Colon (tissue), 2 donors: ENCODE data around the gene DSCAM.
"Not testable (repeated sequence)": the region's sequence is repeated elsewhere in the genome, so short reads cannot be mapped to it uniquely, and the experiment has no call there.

Source experiments
- FAIRE-seq: peaks from 2 replicates; lab custom pipeline; 2012; peaks lifted over from hg19 to GRCh38; lab: Jason Lieb, UNC
- donor health status: control.
- donor health status: control.

The DSCAM gene

GRCh38 chr21:40242586-40243265, 604.2 kb downstream of the DSCAM start:
- FAIRE-seq = no peak

- no peak for FAIRE-seq
These were observed 611.4 kb downstream of the DSCAM start for GRCh38 chr21:40235528-40235927.

- FAIRE-seq = no peak
These were observed 615.0 kb downstream of the DSCAM start for GRCh38 chr21:40231979-40232378.

- no peak for FAIRE-seq
These were observed 619.9 kb downstream of the DSCAM start for GRCh38 chr21:40227096-40227495.

- no peak for FAIRE-seq
These were observed 631.0 kb downstream of the DSCAM start for GRCh38 chr21:40215941-40216340.

DNA sequence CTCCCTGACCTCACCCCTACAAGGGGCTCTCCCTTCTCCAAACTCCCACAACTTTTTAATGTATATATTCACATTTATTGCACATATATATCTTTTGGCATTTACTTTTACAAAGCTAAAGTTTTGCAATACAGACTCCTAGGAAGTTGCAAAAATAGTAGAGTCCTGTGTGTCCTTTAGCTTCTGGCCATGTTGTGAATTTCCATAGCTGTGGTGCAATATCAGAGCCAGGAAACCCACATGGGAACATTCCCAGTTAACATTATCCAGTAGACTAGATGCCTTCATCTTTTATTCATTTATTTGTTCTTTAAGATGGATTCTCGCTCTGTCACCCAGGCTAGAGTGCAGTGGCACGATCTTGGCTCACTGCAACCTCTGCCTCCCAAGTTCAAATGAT, 636.7 kb downstream of the DSCAM start:
- FAIRE-seq = no peak

DNA sequence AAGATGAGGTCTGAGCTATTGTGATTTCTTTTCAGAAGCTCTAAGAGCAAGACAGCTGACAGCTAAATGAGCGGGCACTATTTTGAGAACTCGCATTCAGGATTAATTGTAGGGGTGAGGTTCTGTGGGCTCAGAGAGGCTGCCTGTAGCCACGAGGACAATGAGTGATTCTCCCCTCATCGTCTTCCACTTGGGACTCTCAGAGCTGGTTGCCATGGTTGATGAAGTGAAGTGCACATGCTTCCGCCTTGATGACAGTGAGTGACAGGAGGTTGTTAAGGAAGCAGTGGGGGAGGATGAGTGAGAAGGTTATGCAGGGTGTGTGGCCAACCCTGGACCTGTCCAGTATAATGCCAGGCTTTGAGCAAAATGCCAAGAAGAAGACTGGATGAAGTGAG, 638.0 kb downstream of the DSCAM start:
- FAIRE-seq = no peak

DNA sequence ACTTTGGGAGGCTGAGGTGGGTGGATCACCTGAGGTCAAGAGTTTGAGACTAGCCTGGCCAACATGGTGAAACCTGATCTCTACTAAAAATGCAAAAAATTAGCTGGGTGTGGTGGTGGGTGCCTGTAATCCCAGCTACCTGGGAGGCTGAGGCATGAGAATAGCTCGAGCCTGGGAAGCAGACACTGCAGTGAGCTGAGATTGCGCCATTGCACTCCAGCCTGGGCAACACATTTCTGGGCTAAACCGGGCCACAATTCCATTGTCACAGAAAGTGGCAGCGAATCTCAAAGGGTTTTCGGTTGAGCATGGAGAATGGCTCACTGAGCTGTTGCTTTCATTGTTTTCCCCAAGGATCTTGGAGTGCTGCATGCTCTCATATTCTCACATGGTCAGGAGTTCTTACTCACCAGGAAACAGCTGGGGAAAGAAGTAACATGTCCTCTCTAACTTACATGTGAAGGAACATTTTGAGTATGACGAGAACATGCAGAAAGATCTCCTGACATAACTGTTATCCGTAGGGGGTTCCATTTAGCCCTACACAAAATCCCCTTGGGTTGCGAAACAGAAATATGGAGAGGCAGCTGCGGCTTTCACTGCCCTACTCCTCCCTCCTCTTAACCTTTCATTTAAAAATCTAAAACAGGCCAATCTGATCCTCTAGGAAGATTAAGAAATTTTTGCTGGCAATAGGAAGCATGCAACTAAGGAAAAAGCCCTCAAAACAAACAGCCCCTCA, 638.6 kb downstream of the DSCAM start:
- no peak for FAIRE-seq

DNA sequence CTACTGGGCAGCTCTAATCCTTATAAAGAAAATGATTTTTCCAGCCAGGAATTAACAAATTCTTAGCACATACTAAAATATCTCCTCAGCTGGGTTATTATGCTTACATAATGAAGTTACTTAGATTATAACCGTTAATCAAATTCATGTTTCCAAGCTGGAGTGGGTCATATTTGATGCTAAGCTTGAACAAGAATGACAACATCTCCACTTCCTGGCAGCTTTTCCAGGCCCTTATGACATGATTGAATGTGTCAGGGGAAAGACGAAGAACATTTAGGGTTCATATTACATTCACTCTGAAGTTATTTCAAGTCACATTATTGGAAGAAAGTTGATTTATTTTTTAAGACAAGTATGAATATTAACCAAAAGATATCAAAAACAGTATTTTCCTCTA, 646.0 kb downstream of the DSCAM start:
- FAIRE-seq = no peak

GRCh38 chr21:40200126-40200525, 646.8 kb downstream of the DSCAM start:
- FAIRE-seq = no peak

GRCh38 chr21:40194185-40194980, 652.6 kb downstream of the DSCAM start:
- FAIRE-seq = no peak

DNA sequence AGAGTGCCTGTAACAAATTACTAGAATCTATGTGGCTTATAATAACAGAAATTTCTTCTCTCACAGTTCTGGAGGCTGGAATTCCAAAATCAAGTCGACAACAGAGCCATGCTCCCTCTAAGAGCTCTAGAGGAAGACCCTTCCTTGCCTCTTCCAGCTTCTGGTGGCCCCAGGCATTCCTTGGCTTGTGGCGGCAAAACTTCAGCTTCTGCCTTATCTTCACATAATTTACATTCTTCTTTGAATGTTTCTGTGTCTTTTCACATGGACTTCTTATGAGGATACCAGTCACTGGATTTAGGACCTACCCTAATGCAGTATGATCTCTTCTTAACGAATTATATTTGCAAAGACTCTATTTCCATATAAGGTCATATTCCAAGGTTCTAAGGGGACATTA, 655.3 kb downstream of the DSCAM start:
- no peak for FAIRE-seq

- FAIRE-seq = no peak
These were observed 655.8 kb downstream of the DSCAM start for GRCh38 chr21:40191196-40191595.

GRCh38 chr21:40187946-40188654, 658.9 kb downstream of the DSCAM start:
- FAIRE-seq = no peak

DNA sequence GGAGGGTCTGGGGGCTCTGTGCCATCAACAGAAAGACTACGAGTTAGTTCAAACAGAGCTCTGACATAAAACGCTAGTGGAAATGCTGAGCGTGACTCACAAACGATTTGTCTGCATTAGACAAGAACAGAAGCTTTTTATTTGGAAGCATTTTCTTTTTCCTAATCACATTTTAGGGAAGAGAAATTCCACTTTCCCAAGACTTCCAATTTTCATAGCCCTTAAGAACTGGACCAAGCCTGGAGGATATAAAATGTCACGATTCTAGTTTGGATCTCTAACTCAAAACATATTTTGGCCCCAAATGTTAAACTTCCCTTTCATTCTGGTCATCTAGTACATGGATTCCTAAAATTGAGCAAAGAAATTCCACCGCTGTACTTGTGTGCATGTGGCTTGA, 659.7 kb downstream of the DSCAM start:
- no peak for FAIRE-seq

DNA sequence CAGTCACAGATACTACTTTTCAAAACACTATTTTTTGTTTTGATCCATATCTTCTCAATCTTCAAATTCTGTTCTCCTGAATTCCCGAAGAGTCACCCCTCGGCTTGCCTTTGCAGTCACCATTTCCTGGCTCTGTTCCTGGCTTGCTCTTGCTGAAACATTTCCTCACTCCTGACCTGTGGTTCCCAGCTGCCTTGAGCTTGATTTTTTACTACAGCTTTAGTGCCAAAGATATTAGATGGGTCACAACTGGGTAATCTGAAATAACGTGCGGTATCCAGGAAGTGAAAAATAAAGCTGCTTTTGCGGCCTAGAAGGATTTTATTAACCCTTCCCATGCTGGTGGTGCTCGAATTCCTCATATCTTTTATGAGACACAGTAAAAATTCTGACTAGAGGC, 660.9 kb downstream of the DSCAM start:
- no peak for FAIRE-seq

GRCh38 chr21:40185208-40185607, 661.8 kb downstream of the DSCAM start:
- no peak for FAIRE-seq

DNA sequence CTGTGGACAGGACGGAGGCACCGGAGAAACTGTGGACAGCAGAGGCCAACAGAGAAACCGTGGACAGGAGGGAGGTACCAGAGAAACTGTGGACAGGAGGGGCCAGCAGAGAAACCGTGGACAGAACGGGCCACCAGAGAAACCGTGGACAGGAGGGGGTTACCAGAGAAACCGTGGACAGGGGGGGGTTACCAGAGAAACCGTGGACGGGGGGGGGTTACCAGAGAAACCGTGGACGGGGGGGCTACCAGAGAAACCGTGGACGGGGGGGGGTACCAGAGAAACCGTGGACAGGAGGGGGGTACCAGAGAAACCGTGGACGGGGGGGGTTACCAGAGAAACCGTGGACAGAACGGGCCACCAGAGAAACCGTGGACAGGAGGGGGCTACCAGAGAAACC, 664.5 kb downstream of the DSCAM start:
- not testable (repeated sequence) for FAIRE-seq

DNA sequence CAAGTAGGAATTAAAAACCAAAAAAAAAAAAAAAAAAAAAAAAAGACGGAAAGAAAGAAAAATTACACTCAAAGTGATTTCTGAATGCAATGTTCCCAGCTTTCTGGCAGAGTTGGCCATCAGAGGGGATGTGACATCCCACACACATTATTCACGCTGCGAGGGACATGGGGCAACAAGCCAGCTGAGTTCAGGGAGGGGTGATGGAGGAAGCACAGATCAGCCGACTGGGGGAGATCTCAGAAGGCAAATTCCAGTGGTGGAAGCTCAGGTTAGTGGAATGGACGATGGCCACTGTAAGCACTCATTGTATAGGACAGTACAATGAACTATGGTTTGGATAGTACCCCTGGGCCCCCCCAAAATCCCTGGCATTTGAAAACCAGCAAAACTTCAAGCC, 667.8 kb downstream of the DSCAM start:
- FAIRE-seq = no peak

GRCh38 chr21:40178726-40179125, 668.2 kb downstream of the DSCAM start:
- no peak for FAIRE-seq

- FAIRE-seq = no peak
These were observed 669.0 kb downstream of the DSCAM start for GRCh38 chr21:40177979-40178378.

DNA sequence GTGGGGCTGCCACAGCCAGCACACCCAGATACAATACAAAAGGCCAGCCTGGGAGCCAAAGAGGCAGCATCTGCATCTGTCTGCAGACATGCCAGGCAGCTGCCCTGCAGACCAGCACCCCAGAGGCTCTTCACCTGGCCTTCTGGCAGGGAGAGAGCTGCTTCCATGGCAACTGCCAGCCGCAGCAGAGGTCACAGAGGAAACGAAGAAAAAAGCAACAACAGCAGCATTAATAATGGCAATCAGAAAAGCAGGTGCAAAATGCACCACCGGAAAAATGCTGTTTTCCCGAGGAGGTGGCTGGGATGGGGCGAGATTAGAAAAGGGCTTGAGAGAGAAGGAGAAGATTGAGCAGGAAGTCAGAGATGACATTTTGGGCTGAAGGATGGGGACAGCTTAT, 670.2 kb downstream of the DSCAM start:
- FAIRE-seq = no peak

DNA sequence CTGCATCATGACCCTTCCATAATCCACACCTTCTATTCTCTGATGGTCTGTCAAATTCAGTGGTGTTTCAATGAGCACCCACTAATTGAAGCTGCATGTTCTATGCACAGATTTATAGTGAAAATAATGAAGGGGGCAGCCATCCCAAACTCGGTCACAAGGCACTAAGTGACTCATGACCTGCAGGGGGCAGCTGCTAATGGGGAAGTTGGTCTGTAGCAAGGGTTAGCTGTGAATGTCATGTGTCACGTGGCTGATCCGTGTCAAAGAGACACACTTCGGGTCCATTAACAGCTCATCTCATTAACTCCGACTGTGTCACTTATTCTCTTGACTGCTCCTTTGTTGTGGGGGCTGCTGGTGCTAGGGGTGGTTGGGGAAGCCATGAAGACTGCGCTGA, 673.1 kb downstream of the DSCAM start:
- FAIRE-seq = no peak
